ENCODE results near the gene PDXP. TPM values are rescaled to one million over a fixed set of nuclear protein-coding genes. Genes with fewer than 3 reads are reported as not detected.

The PDXP gene
- total RNA-seq, 1 experiment from 2014 or later: 10.5 TPM

DNA sequence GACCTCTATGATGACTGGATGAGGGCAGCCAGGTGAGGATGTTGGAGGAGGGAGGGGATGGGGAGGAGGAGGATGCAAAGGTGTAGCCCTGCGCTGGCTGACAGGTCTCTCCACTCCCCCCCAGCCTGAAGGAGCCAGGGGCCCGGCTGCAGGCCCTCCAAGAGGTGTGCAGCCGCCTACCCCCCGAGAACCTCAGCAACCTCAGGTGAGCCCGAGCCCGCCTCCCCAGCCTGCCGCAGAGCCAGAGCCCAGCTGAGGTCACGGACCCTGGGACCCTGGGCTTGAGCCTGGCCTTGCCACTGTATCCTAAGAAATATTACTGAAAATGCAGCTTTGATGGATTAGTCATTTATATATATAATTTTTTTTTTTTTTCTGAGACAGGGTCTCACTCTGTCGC lies 11.2 kb upstream of the PDXP start:
- POLR2A ChIA-PET: no interaction called here
- Mint-ChIP-seq H3K27me3 (ENCODE audit: insufficient read depth, unreplicated experiment) (no peaks in the 10 kb centered on the region), H3K9me3 (ENCODE audit: unreplicated experiment) (no peaks in the 10 kb centered on the region), H3K4me3 (ENCODE audit: unreplicated experiment) (no peak overlapping the region), H3K4me1 (ENCODE audit: insufficient read depth, unreplicated experiment) (peaks cover 7% of the 10 kb centered on the region), H3K27ac (ENCODE audit: low read depth, unreplicated experiment) (no peak overlapping the region), H3K36me3 (ENCODE audit: insufficient read depth, unreplicated experiment) (no peaks in the 10 kb centered on the region)
- DNase-seq (ENCODE audit: unreplicated experiment): no peak
- CTCF ChIA-PET: interaction anchor here (1.5 kb wide), 1 partner anchor 35 kb away, joined by 6 read pairs; no protein-coding TSS in a partner anchor
- intact Hi-C loops (cut with micrococcal nuclease): no loop called here
- no TSS peak for BruUV-seq (replicated peaks)
- TF ChIP-seq, protein P1, sequence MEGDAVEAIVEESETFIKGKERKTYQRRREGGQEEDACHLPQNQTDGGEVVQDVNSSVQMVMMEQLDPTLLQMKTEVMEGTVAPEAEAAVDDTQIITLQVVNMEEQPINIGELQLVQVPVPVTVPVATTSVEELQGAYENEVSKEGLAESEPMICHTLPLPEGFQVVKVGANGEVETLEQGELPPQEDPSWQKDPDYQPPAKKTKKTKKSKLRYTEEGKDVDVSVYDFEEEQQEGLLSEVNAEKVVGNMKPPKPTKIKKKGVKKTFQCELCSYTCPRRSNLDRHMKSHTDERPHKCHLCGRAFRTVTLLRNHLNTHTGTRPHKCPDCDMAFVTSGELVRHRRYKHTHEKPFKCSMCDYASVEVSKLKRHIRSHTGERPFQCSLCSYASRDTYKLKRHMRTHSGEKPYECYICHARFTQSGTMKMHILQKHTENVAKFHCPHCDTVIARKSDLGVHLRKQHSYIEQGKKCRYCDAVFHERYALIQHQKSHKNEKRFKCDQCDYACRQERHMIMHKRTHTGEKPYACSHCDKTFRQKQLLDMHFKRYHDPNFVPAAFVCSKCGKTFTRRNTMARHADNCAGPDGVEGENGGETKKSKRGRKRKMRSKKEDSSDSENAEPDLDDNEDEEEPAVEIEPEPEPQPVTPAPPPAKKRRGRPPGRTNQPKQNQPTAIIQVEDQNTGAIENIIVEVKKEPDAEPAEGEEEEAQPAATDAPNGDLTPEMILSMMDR (IDR thresholded peaks at IDR 0.05; ENCODE audit: unreplicated experiment): no peak

DNA sequence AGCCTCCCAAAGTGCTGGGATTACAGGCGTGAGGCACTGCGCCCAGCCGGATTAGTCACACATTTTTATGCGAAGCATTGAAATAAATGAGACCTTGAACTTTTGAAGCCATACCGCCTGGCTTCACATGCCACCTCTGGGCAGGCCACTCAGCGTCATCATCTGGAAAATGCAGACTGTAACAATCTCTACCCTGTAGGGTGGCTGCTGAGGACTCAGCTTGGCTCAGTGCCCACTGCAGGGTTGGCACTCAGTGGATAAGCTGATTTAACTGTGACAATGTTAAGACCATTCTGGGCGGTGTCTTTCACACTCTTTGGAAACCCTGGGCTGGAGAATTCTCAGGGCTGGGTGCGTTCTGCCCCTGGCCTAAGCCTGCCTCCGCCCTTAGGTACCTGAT lies 10.6 kb upstream of the PDXP start:
- no peak overlapping the region for H3K27ac Mint-ChIP-seq (ENCODE audit: low read depth, unreplicated experiment)
- H3K4me3 Mint-ChIP-seq (ENCODE audit: unreplicated experiment): no peak overlapping the region
- intact Hi-C loops (cut with micrococcal nuclease): no loop called here
- CTCF ChIA-PET: interaction anchor here (1.5 kb wide), 1 partner anchor 35 kb away, joined by 6 read pairs; no protein-coding TSS in a partner anchor
- no peaks in the 10 kb centered on the region for H3K9me3 Mint-ChIP-seq (ENCODE audit: unreplicated experiment)
- H3K36me3 Mint-ChIP-seq (ENCODE audit: insufficient read depth, unreplicated experiment): no peaks in the 10 kb centered on the region
- peaks cover 7% of the 10 kb centered on the region for H3K4me1 Mint-ChIP-seq (ENCODE audit: insufficient read depth, unreplicated experiment)
- H3K27me3 Mint-ChIP-seq (ENCODE audit: insufficient read depth, unreplicated experiment): no peaks in the 10 kb centered on the region
- TF ChIP-seq, protein P1 (IDR thresholded peaks at IDR 0.05; ENCODE audit: unreplicated experiment): no peak
- POLR2A ChIA-PET: no interaction called here
- DNase-seq (ENCODE audit: unreplicated experiment): no peak
- BruUV-seq (replicated peaks): no TSS peak

GRCh38 chr22:37650463-37651136 lies 7.9 kb upstream of the PDXP start:
- no peak overlapping the region for H3K27ac Mint-ChIP-seq (ENCODE audit: low read depth, unreplicated experiment)
- ChIA-PET CTCF (interaction anchor here (1.2 kb wide), 1 partner anchor 18 kb away, joined by 5 read pairs; no protein-coding TSS in a partner anchor), POLR2A (interaction anchor here (1.2 kb wide), 1 partner anchor 8 kb away, joined by 6 read pairs; the partner anchor contains the start of gene PDXP)
- no peak for DNase-seq (ENCODE audit: unreplicated experiment)
- intact Hi-C loops (cut with micrococcal nuclease): no loop called here
- no peaks in the 10 kb centered on the region for H3K27me3 Mint-ChIP-seq (ENCODE audit: insufficient read depth, unreplicated experiment)
- H3K9me3 Mint-ChIP-seq (ENCODE audit: unreplicated experiment): no peaks in the 10 kb centered on the region
- H3K4me3 Mint-ChIP-seq (ENCODE audit: unreplicated experiment): no peak overlapping the region
- H3K4me1 Mint-ChIP-seq (ENCODE audit: insufficient read depth, unreplicated experiment): no peaks in the 10 kb centered on the region
- no TSS peak for BruUV-seq (replicated peaks)
- TF ChIP-seq, protein P1 (IDR thresholded peaks at IDR 0.05; ENCODE audit: unreplicated experiment): no peak
- H3K36me3 Mint-ChIP-seq (ENCODE audit: insufficient read depth, unreplicated experiment): no peaks in the 10 kb centered on the region

- Mint-ChIP-seq H3K4me3 (ENCODE audit: unreplicated experiment) (no peak overlapping the region), H3K27me3 (ENCODE audit: insufficient read depth, unreplicated experiment) (no peaks in the 10 kb centered on the region), H3K4me1 (ENCODE audit: insufficient read depth, unreplicated experiment) (peaks cover 14% of the 10 kb centered on the region), H3K9me3 (ENCODE audit: unreplicated experiment) (no peaks in the 10 kb centered on the region), H3K36me3 (ENCODE audit: insufficient read depth, unreplicated experiment) (peaks cover 6% of the 10 kb centered on the region), H3K27ac (ENCODE audit: low read depth, unreplicated experiment) (no peak overlapping the region)
- DNase-seq (ENCODE audit: unreplicated experiment): no peak
- no TSS peak for BruUV-seq (replicated peaks)
- intact Hi-C loops (cut with micrococcal nuclease): no loop called here
- CTCF ChIA-PET: interaction anchor here (0.7 to 2.5 kb wide), 3 partner anchors 11 to 26 kb away, joined by 3 to 7 read pairs (median 3); no protein-coding TSS in a partner anchor
- POLR2A ChIA-PET: no interaction called here
- TF ChIP-seq, protein P1 (IDR thresholded peaks at IDR 0.05; ENCODE audit: unreplicated experiment): no peak
These were observed 3.8 kb upstream of the PDXP start for GRCh38 chr22:37654563-37655251.
